Natural killer cell (primary cell): ENCODE measurements around the gene COPG2. TPM values are rescaled to one million over a fixed set of nuclear protein-coding genes. Genes with fewer than 3 reads are reported as not detected.

ENCODE experiments used
- ATAC-seq, 3 donors: fragments of 150-1000 bp in 2 of 3; fragments of 200-7000 bp in 1 of 3; cut with Tn5 transposase; 1 replicate in 1 of 3; 2 replicates in 2 of 3; pipeline ENCODE4 v1.10.0; 2021; ENCODE audit warnings: mild to moderate bottlenecking in 2 of 3, moderate library complexity in 2 of 3
- DNase-seq, 2 donors: peaks; one replicate each; pipeline versions ENCODE4 v3.0.0 to v3.0.0-alpha.2; 2013 to 2021; ENCODE audit warnings: mixed read lengths in 1 of 2
- H3K27ac ChIP-seq: one replicate; pipeline ENCODE4 v1.5.1; 2013; ENCODE audit warnings: mild to moderate bottlenecking, low read length
- H3K27me3 ChIP-seq: one replicate; pipeline ENCODE4 v1.6.1; 2013; ENCODE audit warnings: low read length; ENCODE audit not compliant: control insufficient read depth, insufficient read depth
- H3K36me3 ChIP-seq: one replicate; pipeline ENCODE4 v1.6.1; 2013; ENCODE audit warnings: low read length; ENCODE audit not compliant: control insufficient read depth, insufficient read depth
- H3K4me1 ChIP-seq: one replicate; pipeline ENCODE4 v1.6.1; 2013; ENCODE audit warnings: low read length; ENCODE audit not compliant: control insufficient read depth, insufficient read depth
- H3K4me3 ChIP-seq: one replicate; pipeline ENCODE4 v1.5.1; 2013; ENCODE audit warnings: low read length
- H3K9me3 ChIP-seq: one replicate; pipeline ENCODE4 v1.6.1; 2013; ENCODE audit warnings: low read length; ENCODE audit not compliant: control insufficient read depth, insufficient read depth
- H3K27ac Mint-ChIP-seq, 2 donors: one replicate each; pipeline ENCODE4 v1.8.0; 2022; ENCODE audit warnings: mild to moderate bottlenecking in 2 of 2, mixed read lengths in 2 of 2, moderate library complexity in 1 of 2
- H3K27me3 Mint-ChIP-seq, 2 donors: one replicate each; pipeline ENCODE4 v1.8.0; 2022; ENCODE audit warnings: low read depth in 2 of 2, mixed read lengths in 2 of 2
- H3K36me3 Mint-ChIP-seq: one replicate; pipeline ENCODE4 v1.8.0; 2022; ENCODE audit warnings: mixed read lengths
- H3K4me1 Mint-ChIP-seq, 2 donors: one replicate each; pipeline ENCODE4 v1.8.0; 2022; ENCODE audit warnings: mixed read lengths in 2 of 2
- H3K4me3 Mint-ChIP-seq: one replicate; pipeline ENCODE4 v1.8.0; 2022; ENCODE audit warnings: mild to moderate bottlenecking, moderate library complexity, mixed read lengths
- H3K9me3 Mint-ChIP-seq, 2 donors: one replicate each; pipeline ENCODE4 v1.8.0; 2022; ENCODE audit warnings: mixed read lengths in 2 of 2
- CTCF ChIP-seq: fragments of 200-600 bp; IDR thresholded peaks from one replicate; pipeline ENCODE4 v1.8.0; 2022; ENCODE audit warnings: antibody characterized with exemption
- WGBS: methylation state at CpG from one replicate; pipeline ENCODE4 v1.1.7; 2013; ENCODE audit warnings: missing lambda C conversion rate; ENCODE audit not compliant: insufficient coverage; 5-methylcytosine and 5-hydroxymethylcytosine counted together
- intact Hi-C: fragments of 100-400 bp; cut with micrococcal nuclease; formaldehyde crosslinking; loops from one replicate; pipeline ENCODE4 v1.14.2; 2022
- total RNA-seq, 4 donors: library from RNA; stranded (reverse); fragments of 120-200 nt in 1 of 4; gene quantifications; one replicate each; pipeline versions ENCODE4 v1.2.3 to v1.2.4, GENCODE V29; 2013 to 2022

Gene COPG2
- total RNA-seq, 3 donors from 2014 or later (not counting 1 experiment from before 2014, with no cell fraction given), result 6.6 to 9.1 (median 8.9) TPM

- H3K9me3 Mint-ChIP-seq, result peaks cover 6% of the 10 kb centered on the region in 2 donors
- no peak for DNase-seq
- no peak for ATAC-seq
- Histone ChIP-seq H3K27ac (no peak overlapping the region), H3K4me1 (no peaks in the 10 kb centered on the region), H3K9me3 (no peaks in the 10 kb centered on the region), H3K27me3 (no peaks in the 10 kb centered on the region), H3K4me3 (no peak overlapping the region), H3K36me3 (no peaks in the 10 kb centered on the region)
- no peaks in the 10 kb centered on the region for H3K27me3 Mint-ChIP-seq
- 92% methylated on average over 2 of the region's 2 CpGs for WGBS
- peaks cover 10% of the 10 kb centered on the region for H3K36me3 Mint-ChIP-seq
- no peak overlapping the region for H3K27ac Mint-ChIP-seq
- intact Hi-C loops, result no loop called here
- H3K4me1 Mint-ChIP-seq, result no peaks in the 10 kb centered on the region
- no peak overlapping the region for H3K4me3 Mint-ChIP-seq
- TF ChIP-seq CTCF, result no peak
Measured at GRCh38 chr7:130566898-130567280, 101.7 kb downstream of the COPG2 start.

- intact Hi-C loops, result no loop called here
- Mint-ChIP-seq H3K27me3 (no peaks in the 10 kb centered on the region), H3K9me3 (peaks cover 6% of the 10 kb centered on the region in 2 donors), H3K4me3 (no peak overlapping the region), H3K36me3 (peaks cover 10% of the 10 kb centered on the region), H3K27ac (no peak overlapping the region), H3K4me1 (no peaks in the 10 kb centered on the region)
- 94% methylated on average over 8 of the region's 9 CpGs for WGBS
- TF ChIP-seq CTCF, result no peak
- no peaks in the 10 kb centered on the region for H3K4me1 ChIP-seq
- H3K27ac ChIP-seq, result no peak overlapping the region
- no peak overlapping the region for H3K4me3 ChIP-seq
- ATAC-seq (no peak), DNase-seq (no peak)
- H3K9me3 ChIP-seq, result no peaks in the 10 kb centered on the region
- H3K36me3 ChIP-seq, result no peaks in the 10 kb centered on the region
- no peaks in the 10 kb centered on the region for H3K27me3 ChIP-seq
Measured at GRCh38 chr7:130566168-130566897, 102.2 kb downstream of the COPG2 start.

GRCh38 chr7:130560972-130561371 lies 107.6 kb downstream of the COPG2 start:
- H3K9me3 ChIP-seq, result no peaks in the 10 kb centered on the region
- no peak overlapping the region for H3K27ac Mint-ChIP-seq
- peaks cover 7% of the 10 kb centered on the region for H3K36me3 Mint-ChIP-seq
- no peaks in the 10 kb centered on the region for H3K36me3 ChIP-seq
- DNase-seq (peak in 1 of 2 donors; percentile 24), ATAC-seq (peak in 1 of 3 donors; percentile 46)
- TF ChIP-seq CTCF, result no peak
- intact Hi-C loops, result loop anchor here (5.0 kb wide), 1 partner anchor 319 kb away; no protein-coding TSS in a partner anchor
- 60% methylated on average over 1 of the region's 1 CpG for WGBS
- H3K4me1 ChIP-seq, result no peaks in the 10 kb centered on the region
- H3K4me1 Mint-ChIP-seq, result no peaks in the 10 kb centered on the region
- H3K4me3 ChIP-seq, result no peak overlapping the region
- H3K27me3 Mint-ChIP-seq, result no peaks in the 10 kb centered on the region
- H3K9me3 Mint-ChIP-seq, result peaks cover 2 to 3% of the 10 kb centered on the region in 2 donors
- no peak overlapping the region for H3K27ac ChIP-seq
- no peak overlapping the region for H3K4me3 Mint-ChIP-seq
- H3K27me3 ChIP-seq, result no peaks in the 10 kb centered on the region

GRCh38 chr7:130559184-130559583 lies 109.4 kb downstream of the COPG2 start:
- ATAC-seq (no peak), DNase-seq (no peak)
- H3K4me1 Mint-ChIP-seq, result no peaks in the 10 kb centered on the region
- no peaks in the 10 kb centered on the region for H3K9me3 Mint-ChIP-seq
- no peaks in the 10 kb centered on the region for H3K27me3 Mint-ChIP-seq
- H3K27ac Mint-ChIP-seq, result no peak overlapping the region
- intact Hi-C loops, result no loop called here
- no peak overlapping the region for H3K4me3 Mint-ChIP-seq
- Histone ChIP-seq H3K9me3 (no peaks in the 10 kb centered on the region), H3K27ac (no peak overlapping the region), H3K36me3 (no peaks in the 10 kb centered on the region), H3K4me1 (no peaks in the 10 kb centered on the region), H3K27me3 (no peaks in the 10 kb centered on the region), H3K4me3 (no peak overlapping the region)
- 98% methylated on average over 2 of the region's 2 CpGs for WGBS
- H3K36me3 Mint-ChIP-seq, result no peaks in the 10 kb centered on the region
- TF ChIP-seq CTCF, result no peak
